GM12891 (cell line): Measurements from ENCODE around the gene CETP.

Experiments used
- POLR2A ChIP-seq: IDR thresholded peaks from 2 replicates; pipeline ENCODE4 v1.6.1; 2011; ENCODE audit warnings: low read depth, low read length, control low read depth
- POLR2AphosphoS5 ChIP-seq: IDR thresholded peaks from 2 replicates; pipeline ENCODE4 v1.6.1; 2011; ENCODE audit warnings: low read depth, low read length, control low read depth
- POU2F2 ChIP-seq: IDR thresholded peaks from 2 replicates; pipeline ENCODE4 v1.6.1; 2011; ENCODE audit warnings: low read depth, mild to moderate bottlenecking, control low read depth, low read length, moderate library complexity
- SPI1 ChIP-seq: IDR thresholded peaks from 2 replicates; pipeline ENCODE4 v1.6.1; 2011; ENCODE audit warnings: low read depth, low read length, control low read depth
- TAF1 ChIP-seq: IDR thresholded peaks from 2 replicates; pipeline ENCODE4 v1.6.1; 2011; ENCODE audit warnings: low read depth, low read length, control low read depth

DNA sequence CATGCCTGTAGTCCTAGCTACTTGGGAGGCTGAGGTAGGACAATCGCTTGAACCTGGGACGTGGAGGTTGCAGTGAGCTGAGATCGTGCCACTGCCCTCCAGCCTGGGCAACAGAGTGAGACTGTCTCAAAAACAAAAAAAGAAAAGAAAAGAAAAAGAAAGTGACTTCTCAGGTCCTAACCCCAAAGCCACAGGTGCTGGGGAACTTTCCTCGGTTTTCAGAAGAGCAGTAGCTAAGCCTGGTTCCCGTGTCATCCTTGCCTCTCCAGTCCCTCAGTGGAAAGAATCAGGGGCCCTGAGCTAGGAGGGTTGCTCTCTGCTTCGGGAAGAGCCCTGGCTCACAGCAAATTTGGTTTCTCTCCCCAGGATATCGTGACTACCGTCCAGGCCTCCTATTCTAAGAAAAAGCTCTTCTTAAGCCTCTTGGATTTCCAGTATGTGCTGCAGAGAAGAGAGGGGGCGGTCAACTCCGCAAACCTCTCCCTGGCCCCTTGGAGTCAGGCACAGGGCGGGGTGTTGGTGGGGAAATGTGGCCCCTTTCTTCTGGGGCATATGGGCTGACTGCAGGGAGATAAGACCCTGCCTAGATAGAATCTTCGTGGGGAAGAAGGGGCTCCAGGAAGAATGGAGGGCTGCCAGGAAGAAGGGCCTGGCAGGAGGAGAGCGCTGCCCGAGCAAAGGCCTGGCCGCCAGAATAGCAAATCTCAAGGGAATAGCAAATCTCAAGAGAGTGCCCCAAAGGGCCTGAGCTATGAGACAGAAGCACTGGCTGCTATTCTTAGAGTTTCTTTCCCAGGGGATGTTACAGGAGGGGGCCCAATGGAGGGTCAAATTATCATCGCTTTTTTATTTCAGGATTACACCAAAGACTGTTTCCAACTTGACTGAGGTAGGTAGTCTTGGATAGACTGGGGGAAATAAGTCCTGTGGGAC is 19.3 kb downstream of the CETP start:
- no peak for TF ChIP-seq POLR2A
- no peak for TF ChIP-seq TAF1
- TF ChIP-seq POU2F2, result no peak
- no peak for TF ChIP-seq POLR2AphosphoS5
- no peak for TF ChIP-seq SPI1
